HG03354 (cell line): Measurements from ENCODE around the gene FYN.
A peak's percentile ranks its signal among the peaks of the same experiment; 100 is the strongest.

Source experiments
- ATAC-seq: cut with Tn5 transposase; IDR thresholded peaks from one replicate; pipeline ENCODE4 v1.9.1; 2021; ENCODE audit warnings: mild to moderate bottlenecking; ENCODE audit not compliant: unreplicated experiment, poor library complexity, severe bottlenecking

The FYN gene

GRCh38 chr6:111813237-111813636 is 60.0 kb downstream of the FYN start:
- ATAC-seq: no peak

- ATAC-seq: no peak
These were observed 60.9 kb downstream of the FYN start for GRCh38 chr6:111812060-111813038.

GRCh38 chr6:111810294-111811131 is 62.7 kb downstream of the FYN start:
- ATAC-seq: no peak

GRCh38 chr6:111809766-111810165 is 63.5 kb downstream of the FYN start:
- no peak for ATAC-seq

GRCh38 chr6:111809264-111809663 is 64.0 kb downstream of the FYN start:
- ATAC-seq: no peak

- ATAC-seq: no peak
These were observed 64.8 kb downstream of the FYN start for GRCh38 chr6:111808493-111808892.

GRCh38 chr6:111806561-111807497 is 66.4 kb downstream of the FYN start:
- no peak for ATAC-seq

- ATAC-seq: peak; percentile 17
These were observed 67.1 kb downstream of the FYN start for GRCh38 chr6:111806165-111806547.

- peak; percentile 56 for ATAC-seq
These were observed 67.6 kb downstream of the FYN start for GRCh38 chr6:111805511-111806164.

- ATAC-seq: peak; percentile 77
These were observed 68.5 kb downstream of the FYN start for GRCh38 chr6:111804627-111805235.

GRCh38 chr6:111803804-111804203 is 69.4 kb downstream of the FYN start:
- no peak for ATAC-seq

GRCh38 chr6:111803371-111803770 is 69.9 kb downstream of the FYN start:
- no peak for ATAC-seq

GRCh38 chr6:111802720-111803330 is 70.4 kb downstream of the FYN start:
- ATAC-seq: no peak

- no peak for ATAC-seq
These were observed 71.2 kb downstream of the FYN start for GRCh38 chr6:111802015-111802414.

- ATAC-seq: no peak
These were observed 72.4 kb downstream of the FYN start for GRCh38 chr6:111800821-111801220.

- no peak for ATAC-seq
These were observed 72.9 kb downstream of the FYN start for GRCh38 chr6:111800259-111800765.

- ATAC-seq: no peak
These were observed 73.5 kb downstream of the FYN start for GRCh38 chr6:111799576-111800258.
